Measurements from ENCODE around the gene PTCD1. TPM values are rescaled to one million over a fixed set of nuclear protein-coding genes. Genes with fewer than 3 reads are reported as not detected.
"Not testable (repeated sequence)": the region's sequence is repeated elsewhere in the genome, so short reads cannot be mapped to it uniquely, and the experiment has no call there.

Gene PTCD1
- total RNA-seq, 2 donors from 2014 or later, result 2.6 to 2.8 TPM

DNA sequence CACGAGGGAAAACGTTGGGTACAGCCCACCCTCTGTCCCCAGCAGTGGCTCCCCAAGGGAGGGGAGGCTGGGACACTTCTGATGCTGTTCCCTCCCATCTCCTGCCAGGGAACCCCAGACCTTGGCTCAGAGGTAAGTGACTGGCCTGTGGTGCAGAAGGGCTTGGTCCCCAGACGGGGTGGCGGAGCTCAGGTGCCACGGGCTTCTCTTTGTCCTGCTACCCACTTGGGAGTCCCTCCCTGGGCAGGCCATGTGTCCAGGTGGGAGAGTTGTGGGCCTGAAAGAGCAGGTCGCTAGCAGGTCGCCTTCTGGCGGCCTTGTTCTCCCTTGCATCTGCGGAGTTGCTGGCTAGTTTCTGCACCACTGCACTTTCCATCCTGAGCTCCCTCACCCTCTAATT, 17.3 kb upstream of the PTCD1 start:
- ATAC-seq, result no peak
- intact Hi-C loops (cut with DNase I), result no loop called here
- DNase-seq, result no peak

DNA sequence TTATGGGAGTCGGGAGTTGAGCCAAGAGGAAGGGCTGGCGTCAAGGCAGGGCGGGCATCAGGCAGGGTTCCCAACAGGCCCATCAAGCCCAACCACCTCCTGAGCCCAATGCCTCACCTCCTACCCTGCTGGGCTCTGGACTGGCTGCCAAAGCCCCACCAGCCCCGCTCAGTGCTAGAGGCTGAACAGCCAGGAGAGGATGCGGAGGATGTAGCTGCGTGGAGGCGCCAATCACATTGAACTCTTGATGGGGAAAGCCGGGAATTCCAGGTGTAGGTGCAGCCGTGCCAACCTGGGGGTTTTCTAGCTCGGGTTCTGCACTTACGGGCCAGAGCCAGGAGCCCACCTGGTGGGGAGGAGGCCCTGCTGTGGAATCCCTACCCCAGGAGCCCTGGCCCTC, 14.5 kb upstream of the PTCD1 start:
- intact Hi-C loops (cut with DNase I), result no loop called here
- no peak for DNase-seq
- ATAC-seq, result peak; percentile 10 to 34

DNA sequence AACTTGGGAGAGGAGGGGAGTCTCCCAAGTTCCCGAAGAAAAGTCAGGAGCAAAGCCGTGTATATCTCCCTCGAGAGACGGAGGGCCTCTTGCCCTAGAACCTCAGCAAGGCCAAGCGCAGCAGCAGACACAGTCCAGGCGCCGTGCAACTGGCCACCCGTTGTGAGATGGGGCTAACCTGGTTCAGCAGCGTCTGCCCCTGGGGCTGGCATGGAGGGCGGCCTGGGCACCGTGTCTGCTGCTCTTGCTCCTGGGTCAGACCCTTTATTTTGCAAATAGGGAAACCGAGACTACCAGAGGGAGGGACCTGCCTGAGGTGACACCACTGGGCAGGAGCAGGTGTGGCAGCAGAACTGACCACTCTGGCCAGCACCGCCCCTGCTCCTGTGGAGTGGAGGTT, 13.9 kb upstream of the PTCD1 start:
- DNase-seq, result no peak
- peak in 1 of 2 donors; percentile 13 for ATAC-seq
- intact Hi-C loops (cut with DNase I), result no loop called here

DNA sequence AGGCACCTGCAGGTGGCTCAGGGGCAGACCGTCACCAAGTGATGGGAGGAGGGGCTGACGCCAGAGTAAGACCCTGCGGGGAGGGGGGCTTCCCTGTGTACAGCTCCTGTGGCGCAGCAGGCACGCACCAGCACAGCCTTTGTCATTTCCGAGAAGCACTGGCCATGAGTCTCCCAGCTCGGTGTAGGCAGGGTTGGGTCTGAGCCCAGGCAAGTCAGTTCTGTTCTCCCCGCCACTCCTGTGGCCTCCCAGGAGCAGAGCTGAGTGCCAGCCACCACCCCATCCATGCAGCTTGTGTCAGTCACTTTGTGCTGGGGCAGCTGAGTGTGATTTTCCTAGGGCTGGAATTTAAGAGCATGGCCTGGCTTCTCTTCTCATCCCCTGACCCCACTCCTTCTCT, 13.3 kb upstream of the PTCD1 start:
- DNase-seq (no peak), ATAC-seq (peak in 1 of 2 donors; percentile 41)
- intact Hi-C loops (cut with DNase I), result no loop called here

DNA sequence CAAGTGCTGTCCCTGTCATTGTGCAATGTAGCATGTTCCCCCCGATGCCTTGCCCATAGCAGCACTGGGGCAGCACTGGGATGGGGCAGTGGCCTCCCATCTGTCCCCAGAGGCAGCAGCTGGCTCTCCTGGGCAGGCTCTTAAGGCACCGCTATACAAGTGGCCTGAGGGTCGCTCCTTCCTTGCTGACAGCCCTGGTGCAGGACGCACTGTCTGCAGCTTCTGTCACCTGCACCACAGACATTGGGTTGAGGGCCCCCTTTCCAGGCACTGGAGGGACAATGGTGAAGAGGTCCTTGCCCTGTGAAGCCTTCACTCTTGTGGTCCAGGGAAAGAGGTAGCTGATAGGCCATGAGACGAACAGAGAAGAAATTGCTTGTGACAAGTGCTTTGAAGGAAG, 10.7 kb upstream of the PTCD1 start:
- ATAC-seq, result no peak
- intact Hi-C loops (cut with DNase I), result no loop called here
- no peak for DNase-seq

DNA sequence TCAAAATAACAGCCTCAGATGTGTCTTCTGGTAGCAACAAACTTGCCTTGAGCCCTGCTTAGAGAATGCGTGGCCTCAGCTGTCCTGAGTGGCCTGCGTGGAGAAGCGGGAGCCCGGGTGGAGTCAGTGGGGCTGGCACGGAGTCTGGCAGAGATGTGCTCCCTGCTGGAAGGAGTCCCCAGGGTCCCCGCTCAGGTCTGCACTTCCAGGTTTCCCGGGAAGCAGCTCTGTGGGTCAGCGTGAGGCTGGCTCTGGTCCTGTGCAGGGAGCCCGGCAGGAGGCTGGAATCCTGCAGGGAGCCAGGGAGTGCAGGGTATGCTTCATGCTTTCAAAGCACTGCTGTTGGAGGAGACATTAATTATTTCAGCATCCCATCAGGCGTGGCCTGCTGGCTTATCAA, 10.3 kb upstream of the PTCD1 start:
- no peak for DNase-seq
- intact Hi-C loops (cut with DNase I), result no loop called here
- ATAC-seq, result no peak

DNA sequence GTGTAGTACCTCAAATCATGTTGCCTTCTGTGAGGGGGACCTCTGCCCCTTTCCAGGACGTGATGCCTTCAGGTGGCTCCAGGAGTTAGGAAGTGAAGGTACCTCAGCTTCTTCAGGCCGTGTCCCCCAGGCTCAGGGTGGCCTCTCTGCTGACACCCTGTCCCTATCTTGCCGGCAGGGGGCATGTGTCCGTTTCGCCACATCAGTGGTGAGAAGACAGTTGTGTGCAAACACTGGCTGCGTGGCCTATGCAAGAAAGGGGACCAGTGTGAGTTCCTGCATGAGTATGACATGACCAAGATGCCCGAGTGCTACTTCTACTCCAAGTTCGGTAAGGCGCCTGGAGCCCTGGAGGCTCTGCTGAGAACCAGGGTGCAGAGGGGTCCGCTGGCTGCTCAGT, 9.3 kb upstream of the PTCD1 start:
- intact Hi-C loops (cut with DNase I), result no loop called here
- DNase-seq (no peak), ATAC-seq (no peak)

DNA sequence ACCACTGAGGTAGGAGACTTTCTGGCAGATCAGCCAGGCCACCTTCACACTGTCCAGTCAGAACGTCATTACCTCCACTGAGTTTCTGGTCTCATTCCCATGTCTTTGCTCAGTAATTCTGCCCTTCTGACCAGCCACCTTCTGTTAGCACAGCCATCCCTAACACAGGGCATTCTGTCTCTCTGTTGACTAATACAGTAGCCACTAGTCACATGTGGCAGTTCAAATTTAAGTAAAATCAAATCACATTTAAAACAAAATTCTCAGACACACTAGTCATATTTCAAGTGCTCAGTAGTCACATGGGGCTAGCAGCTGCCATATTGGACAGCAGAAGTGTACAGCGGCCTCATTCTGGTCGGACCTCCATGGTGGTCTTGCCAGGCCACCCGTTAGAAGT, 7.5 kb upstream of the PTCD1 start:
- intact Hi-C loops (cut with DNase I), result no loop called here
- ATAC-seq, result no peak
- no peak for DNase-seq

DNA sequence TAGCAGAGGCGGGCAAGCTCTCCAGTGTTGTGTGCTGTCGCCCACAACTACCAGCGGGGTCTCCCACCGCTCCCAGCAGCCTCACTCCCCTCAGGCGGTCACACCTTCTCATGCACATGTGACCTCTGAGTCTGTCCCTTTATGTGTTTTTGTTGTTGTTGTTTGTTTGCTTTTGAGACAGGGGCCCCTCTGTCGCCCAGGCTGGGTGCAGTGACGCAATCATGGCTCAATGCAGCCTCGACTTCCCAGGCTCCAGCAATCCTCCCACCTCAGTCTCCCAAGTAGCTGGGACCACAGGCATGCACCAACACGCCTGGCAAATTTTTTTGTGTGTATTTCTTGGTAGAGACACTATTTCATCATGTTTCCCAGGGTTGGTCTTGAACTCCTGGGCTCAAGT, 1.6 kb upstream of the PTCD1 start:
- ATAC-seq (no peak), DNase-seq (no peak)
- intact Hi-C loops (cut with DNase I), result no loop called here

DNA sequence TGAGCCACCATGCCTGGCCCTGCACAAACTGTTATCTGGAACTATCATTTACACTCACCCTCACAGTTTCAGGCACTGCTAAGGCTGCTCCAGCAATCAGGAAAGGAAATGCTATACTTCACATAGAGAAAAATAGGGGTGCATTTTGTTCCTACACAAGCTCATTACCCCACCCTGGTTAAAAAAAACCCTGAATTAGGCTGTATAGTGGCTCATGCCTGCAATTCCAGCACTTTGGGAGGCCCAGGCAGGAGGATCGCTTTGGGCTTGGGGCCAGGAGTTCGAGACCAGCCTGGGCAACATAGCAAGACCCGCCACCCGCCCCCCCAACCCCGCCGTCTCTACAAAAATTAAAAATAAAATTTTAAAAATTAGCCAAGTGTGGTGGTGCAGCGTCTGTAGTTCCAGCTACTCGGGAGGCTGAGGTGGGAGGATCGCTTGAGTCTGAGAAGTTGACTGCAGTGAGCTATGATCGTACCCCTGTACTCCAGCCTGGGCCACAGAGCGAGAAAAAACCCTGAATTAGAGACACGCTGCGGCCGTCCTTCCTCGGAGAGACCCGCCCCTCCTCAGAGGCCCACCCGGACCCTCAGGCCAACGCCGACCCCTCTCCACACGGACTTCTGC, 539 bp downstream of the PTCD1 start:
- ATAC-seq, result peak; percentile 10 to 19
- intact Hi-C loops (cut with DNase I), result no loop called here
- no peak for DNase-seq

DNA sequence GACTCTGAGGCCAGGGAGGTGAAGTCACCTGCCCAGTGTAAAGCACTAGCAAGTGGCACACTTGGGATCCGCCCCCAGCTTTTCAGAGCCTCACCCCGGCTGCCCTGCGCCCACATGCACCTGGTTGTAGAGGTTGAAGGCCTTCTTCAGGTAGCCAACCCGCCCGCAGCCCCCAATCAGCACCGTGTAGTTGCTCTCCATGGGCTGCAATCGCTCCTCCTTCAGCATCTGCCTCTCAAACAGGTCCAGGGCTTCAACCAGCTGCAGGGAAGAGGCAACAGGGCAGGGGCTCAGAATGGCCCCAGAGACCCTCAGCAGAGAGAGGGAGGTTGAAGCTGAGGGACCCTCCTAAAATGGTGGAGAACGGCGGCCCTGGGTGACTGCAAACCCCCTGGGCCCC, 5.4 kb downstream of the PTCD1 start:
- intact Hi-C loops (cut with DNase I), result no loop called here
- ATAC-seq (no peak), DNase-seq (no peak)

DNA sequence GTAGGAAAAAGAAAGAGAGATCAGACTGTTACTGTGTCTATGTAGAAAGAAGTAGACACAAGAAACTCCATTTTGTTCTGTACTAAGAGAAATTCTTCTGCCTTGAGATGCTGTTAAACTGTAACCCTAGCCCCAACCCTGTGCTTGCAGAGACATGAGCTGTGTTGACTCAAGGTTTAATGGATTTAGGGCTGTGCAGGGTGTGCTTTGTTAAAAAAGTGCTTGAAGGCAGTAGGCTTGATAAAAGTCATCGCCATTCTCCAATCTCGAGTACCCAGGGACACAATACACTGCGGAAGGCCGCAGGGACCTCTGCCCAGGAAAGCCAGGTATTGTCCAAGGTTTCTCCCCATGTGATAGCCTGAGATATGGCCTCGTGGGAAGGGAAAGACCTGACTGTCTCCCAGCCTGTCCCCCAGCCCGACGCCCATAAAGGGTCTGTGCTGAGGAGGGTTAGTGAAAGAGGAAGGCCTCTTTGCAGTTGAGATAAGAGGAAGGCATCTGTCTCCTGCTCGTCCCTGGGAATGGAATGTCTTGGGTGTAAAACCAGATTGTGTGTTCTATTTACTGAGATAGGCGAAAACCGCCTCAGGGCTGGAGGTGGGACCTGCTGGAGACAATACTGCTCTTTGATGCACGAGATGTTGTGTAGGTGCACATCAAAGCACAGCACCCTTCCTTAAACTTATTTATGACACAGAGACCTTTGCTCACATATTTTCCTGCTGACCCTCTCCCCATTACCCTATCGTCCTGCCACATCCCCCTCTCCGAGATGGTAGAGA, 6.7 kb downstream of the PTCD1 start:
- DNase-seq; intact Hi-C loops (cut with DNase I); ATAC-seq: not testable (repeated sequence)

DNA sequence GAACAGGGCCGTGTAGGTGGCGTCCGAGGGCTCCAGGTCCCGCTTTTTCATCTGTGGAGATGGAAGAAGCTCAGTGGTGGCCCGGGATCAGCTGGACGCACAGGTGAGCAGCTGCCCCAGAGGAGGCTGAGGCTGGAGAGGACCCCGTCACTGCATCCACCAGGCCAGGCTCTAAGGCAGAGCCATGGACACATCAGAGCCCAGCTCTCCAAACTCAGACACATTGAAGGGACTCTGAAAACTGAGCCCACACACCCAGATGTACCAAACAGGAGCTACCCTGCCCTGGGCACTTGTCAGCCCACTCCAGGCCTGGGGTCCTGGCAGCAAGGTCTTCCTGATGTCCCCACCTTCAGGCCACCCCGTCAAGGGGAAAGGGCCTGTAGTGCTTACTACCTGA, 8.8 kb downstream of the PTCD1 start:
- intact Hi-C loops (cut with DNase I), result no loop called here
- DNase-seq (no peak), ATAC-seq (no peak)

DNA sequence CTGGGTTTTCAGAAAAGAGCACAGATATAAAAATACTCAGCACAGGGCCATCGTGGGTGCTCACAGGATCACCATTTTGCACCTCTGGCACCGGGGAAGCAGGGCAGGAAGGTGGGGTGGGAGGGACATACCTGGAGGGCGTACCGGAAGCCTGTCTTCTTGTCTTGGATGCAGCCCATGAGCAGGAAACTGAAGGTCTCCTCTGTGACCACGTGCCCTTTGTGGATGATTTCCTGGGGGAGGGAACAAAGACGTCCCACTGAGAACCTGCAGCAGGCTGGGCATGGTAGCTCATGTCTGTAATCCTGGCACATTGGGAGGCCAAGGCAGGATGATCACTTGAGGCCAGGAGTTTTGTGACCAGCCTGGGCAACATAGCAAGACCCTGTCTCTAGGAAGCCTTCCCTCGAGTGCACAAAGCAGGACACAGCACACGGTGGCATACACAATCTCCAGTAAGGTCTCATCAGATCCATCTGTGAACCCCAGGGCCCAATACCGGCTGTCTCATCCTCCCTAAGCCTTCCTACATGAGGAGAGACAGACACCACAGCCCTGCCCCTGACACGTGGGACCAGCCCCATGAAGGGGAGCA, 9.5 kb downstream of the PTCD1 start:
- DNase-seq (no peak), ATAC-seq (no peak)
- intact Hi-C loops (cut with DNase I), result no loop called here

DNA sequence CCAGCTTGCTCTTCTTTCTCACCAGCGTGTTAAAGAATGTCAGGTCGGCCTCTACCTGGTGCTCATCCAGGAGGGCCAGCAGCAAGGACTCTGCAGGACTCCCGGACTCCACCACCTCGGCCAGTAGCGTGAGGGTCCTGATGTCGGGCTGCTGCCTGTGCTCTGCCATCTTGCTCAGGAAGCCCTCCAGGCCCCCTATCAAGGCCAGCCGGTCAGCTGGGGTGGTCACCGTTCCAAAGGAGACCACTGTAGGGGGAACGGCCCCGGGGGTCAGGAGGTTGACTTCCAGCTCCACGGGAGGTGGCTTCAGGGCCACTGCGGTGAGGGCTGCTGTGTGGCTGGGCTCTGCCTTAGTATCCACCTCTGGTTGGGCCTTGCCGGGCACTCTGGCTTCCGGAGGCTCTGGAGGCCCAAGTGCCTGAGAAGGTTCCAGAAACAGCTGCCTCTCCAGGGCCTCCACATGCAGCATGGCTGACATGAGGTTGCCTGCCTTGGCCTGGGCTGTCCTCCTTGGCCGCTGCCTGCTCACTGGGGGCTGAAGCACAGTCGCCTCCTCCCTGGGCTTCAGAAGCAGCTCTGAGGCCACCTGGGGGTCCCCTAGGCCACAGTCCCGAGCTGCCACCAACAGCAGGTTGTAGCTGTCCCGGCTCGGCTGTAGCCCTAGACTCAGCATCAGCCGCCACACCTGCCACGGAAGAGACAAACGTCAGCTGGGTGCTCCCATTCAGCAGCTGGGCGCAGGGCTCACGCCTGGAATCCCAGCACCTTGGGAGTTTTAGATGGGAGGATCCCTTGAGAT, 13.5 kb downstream of the PTCD1 start:
- intact Hi-C loops (cut with DNase I), result no loop called here
- peak in 1 of 2 donors; percentile 12 for ATAC-seq
- DNase-seq, result peak; percentile 16

DNA sequence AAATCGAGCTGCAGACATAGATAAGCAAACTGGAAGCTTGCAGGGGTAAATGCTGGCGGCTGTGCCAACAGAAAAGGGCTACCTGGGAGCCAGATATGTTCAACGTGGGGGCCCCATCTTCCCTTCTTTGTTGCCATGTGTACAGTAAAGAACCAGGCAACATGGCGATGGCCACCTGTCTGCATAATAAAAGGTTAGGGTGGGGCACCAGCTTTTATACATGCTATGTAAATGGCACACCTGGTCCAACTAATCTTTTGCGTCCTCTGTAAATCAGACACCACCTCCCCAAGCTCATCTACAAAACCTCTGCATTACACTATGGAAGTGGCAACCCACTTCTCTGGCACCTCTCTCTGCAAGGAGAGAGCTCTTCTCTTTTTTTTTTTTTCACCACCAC, 16.0 kb downstream of the PTCD1 start:
- intact Hi-C loops (cut with DNase I), result no loop called here
- DNase-seq (no peak), ATAC-seq (no peak)

DNA sequence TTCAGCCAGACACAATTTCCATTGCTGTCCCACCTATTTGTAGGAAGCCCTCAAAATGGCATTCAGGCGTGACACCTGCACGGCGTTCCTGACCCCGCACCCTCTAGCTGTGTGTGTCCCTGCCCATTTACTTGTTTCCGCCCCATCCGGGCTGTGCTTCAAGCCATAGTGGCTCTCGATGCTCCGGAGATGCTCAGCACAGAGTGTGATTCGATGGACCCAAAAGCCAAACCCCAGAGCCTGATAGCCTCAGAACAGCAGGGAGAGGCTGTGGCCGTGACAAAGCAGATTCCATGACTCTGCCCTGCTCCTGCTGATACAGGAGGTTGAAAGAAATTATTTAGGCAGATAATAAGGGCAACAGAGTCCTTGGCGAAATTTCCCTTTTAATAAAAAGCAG, 16.4 kb downstream of the PTCD1 start:
- intact Hi-C loops (cut with DNase I), result no loop called here
- no peak for DNase-seq
- ATAC-seq, result no peak

DNA sequence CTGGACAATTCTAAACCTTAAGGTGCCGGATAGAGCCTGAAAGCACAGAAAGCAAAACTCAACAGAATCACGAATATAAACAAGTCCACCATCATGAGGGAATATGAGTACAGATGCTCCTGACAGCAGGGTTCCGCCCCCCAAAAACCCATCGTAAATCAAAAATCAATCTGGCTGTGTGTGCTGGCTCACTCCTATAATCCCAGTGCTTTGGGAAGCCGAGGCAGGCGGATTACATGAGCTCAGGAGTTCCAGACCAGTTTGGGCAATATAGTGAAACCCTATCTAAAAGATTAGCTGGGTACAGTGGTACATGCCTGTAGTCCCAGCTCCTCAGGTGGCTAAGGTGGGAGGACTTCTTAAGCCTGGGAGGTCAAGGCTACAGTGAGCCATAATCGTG, 17.6 kb downstream of the PTCD1 start:
- DNase-seq (no peak), ATAC-seq (no peak)
- intact Hi-C loops (cut with DNase I), result no loop called here

DNA sequence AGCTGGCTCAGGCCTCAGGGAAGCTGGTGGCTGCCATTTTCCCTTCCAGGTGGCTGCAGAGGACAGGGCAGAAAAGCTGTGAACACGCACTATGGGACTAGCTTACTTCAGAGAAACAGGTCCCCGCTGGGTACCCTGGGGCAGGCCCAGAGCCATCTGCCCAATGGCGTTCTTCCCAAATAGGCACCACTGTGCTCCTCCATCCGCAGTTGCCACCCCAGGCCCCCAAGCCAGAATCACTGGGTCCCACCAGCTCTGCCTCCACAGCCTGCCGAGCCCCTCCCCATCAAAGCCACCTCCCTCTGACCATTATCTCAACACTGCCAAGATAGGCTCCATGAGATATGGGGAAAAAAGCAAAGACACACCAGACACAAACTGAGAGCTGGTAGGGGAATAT, 18.4 kb downstream of the PTCD1 start:
- peak; percentile 16 for DNase-seq
- intact Hi-C loops (cut with DNase I), result no loop called here
- no peak for ATAC-seq

All from left cardiac atrium (tissue), 4 donors.